NCI-H187 treated with DMSO at 0.1 percent for 48 hours (cell line): ENCODE measurements around the gene TSR2.
"Not testable (repeated sequence)": the region's sequence is repeated elsewhere in the genome, so short reads cannot be mapped to it uniquely, and the experiment has no call there.

Source experiments
- DNase-seq: peaks from one replicate; lab custom pipeline; 2025; lab: John Stamatoyannopoulos, UW

TSR2 gene

DNA sequence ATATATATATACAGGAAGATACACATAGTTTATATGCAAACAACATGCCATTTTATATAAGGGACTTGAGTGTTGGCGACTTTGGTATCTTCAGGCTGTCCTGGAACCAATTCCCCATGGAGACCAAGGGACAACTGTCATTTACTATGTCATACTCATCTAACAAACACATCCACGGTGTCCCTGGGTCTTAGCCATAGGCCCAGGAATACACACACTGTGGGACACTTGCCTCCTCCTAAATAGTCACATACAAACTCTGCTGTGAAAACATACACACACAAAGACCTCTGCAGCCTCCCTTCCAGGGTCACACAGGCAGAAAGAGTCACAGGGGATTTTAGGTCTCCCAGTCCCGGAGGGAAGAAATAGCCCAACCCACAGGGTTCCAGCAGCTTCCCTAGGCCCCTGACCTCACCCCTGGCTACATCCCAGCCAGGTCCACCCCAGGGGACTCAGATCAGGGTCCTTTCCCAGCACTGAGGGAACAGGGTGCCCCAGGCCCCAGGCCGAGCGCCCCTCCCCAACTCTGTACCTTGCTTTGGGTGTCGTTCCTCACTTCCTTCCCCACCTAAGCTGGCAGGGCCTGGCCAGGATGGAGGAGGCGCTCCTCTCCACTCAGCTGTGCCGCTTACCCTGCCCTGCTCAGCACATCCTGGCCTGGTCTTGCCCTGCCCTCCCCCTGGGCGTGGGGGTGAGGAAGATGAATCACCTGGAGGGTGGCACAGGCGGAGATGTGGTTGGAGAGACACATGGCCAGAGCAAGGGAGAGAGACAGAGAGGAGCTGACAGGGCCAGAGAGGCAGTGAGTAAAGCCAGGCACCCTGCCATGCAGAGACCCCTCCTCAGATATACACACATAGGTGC, 34.0 kb downstream of the TSR2 start:
- no peak for DNase-seq

DNA sequence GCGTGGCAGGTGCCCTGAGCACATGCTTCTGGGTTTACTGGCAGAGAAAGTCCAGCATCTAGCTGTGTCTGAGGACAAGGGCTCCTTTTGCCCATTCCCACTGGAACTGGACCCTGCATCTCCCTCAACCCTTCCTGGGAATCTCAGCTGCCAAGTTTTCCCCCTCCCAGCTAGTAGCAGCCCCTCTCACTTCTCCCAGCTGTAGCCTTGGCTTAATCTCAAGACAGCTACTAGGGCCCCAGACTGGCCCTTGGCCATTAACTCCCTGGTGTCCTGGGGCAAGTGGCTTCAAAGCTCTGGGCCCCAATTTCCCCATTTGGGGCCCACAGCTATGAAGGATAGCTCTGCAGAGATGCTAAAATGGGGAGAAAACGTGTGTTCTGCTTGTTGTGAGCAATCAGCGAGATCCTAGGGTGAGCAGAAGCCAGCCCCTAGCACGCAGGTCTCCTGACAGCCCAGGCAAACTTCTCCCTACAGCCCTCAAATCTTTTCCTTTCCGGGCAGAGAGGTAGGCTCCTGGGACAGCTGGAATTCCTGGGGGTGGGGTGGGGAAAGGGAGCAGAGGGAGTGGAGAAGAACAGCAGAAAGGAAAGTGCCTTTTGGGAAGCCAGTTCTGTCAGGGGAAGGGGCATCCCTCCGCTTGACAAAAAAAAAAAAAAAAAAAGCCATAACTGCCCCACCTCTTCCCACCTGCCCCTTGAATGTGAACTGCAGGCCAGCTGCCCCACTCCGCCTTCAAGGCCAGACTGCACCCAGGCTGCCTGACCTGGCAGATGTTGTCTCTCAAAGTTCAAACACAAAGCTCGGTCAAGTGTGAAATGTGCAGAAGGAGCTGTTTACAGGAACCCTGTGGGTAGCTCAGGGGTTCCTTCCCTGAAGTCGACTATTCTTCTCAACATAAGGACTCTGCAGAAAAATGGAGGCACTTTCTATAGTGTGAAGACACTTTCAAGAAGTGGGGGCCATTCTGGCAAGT, 39.2 kb downstream of the TSR2 start:
- DNase-seq, result no peak

DNA sequence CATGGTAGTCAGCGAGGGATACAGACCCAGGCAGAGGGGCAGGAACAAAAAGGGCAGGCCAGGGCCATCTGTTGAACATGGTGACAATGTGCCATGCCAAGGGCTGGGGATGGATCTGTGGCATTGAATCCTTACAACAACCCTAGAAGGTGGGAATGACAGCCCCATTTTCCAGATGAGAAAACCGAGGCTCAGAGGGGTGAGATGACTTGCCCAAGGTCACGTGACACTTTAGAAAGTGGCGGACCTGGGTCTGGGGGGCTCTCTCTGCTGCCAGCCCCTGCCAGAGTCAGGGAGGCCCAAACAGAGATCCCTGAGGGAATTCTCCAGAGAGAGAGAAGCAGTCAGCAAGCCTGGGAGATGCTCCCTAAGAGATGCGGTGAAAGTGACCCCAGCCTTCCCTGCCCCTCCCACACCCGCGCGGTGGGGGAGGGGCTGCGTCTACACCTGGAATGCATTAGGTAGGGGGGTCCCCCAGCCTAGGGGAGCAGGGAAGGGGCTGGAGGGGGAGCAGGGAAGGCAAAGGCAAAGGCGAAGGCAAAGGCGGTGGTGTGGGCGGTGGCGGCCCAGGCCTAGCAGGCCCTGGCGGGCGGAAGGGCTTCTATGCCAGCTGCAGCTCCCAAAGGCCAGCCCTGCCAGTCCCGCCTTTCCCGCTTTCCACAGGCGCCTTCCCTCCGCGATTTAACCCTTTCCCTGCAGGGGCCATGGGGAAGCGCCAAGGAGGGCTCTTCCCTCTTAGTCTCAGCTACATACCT, 42.8 kb downstream of the TSR2 start:
- DNase-seq, result no peak

DNA sequence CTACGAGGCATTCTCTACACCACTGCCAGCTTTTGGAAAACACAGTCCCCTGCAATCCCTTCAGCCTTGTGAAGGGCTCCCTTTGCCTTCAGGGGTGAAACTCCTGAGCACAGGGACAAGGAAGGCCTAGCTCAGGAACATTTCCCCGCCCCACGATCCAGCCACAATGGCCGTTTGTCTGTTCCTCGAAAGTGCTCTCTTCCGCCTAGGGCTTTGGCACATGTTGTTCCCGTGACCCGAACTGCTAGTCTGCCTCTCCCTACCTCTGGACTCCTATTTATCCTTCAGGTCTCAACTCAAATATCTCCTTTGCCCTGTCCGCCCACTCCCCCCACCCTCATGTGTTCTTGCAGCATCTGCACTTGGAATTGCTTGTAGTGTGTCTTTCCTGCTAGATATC, 43.7 kb downstream of the TSR2 start:
- no peak for DNase-seq

DNA sequence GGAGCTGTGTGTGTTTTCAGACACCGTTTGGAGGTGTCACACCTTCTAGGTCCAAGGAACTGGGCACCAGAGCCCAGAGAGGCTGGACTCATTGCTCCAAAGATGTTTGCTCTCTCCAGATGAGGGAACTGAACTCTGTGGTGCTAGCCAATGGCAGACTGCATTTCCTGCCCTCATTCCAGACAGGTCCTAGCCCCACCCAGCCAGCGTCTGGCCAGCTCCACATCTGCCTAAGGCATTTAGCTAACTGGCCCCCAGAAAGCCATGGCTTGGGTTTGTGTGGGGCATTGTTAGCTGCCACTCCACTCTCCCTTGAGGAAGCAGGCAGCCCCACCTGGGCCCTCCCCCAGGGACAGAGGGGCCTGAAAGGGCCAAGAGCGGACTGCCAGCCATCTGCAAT, 44.5 kb downstream of the TSR2 start:
- no peak for DNase-seq

DNA sequence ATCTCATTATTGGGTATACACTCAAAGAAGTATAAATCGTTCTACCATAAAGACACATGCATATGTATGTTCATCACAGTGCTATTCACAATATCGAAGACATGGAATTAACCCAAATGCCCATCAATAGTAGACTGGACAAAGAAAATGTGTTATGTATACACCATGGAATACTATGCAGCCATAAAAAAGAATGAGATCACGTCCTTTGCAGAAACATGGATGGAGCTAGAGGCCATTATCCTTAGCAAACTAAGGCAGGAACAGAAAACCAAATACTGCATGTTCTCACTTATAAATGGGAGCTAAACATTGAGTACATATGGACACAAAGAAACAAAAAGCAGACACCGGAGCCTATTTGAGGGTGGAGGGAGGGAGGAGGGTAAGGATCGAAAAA, 49.6 kb downstream of the TSR2 start:
- not testable (repeated sequence) for DNase-seq

DNA sequence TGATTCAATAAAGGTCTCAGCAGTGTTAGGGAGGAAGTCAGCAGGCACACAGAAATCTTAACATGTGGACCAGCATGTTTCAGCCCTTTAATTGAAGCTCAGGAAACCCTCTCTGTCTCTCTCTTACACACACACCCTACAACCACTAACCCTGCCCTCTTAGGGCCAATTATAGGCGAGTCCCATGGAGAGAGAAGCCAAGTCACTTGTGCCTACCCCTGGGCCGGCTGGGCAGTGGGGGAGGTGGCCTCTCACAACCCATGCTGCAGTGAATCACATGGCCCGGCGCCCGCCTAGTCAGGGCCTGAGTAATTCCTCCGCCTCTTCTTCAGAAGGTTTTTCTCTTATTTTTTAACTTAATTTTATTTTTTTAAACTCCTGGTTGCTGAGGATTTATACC, 52.1 kb downstream of the TSR2 start:
- DNase-seq, result no peak

GRCh38 chrX:54494166-54494988, 54.2 kb downstream of the TSR2 start:
- no peak for DNase-seq
